GM12878 (cell line): ENCODE data around the gene FHIP1A. TPM values are rescaled to one million over a fixed set of nuclear protein-coding genes. Genes with fewer than 3 reads are reported as not detected.

Experiments
- ATAC-seq: fragments of 200-7000 bp; cut with Tn5 transposase; 3 replicates; pipeline ENCODE4 v1.9.1; 2020; ENCODE audit warnings: mild to moderate bottlenecking, moderate library complexity
- BruUV-seq: library from RNA; stranded (reverse); fragments of 400-500 nt; replicated peaks from 2 replicates; lab custom pipeline; 2021; lab: Mats Ljungman, UMichigan
- CTCF ChIA-PET: fragments of 300-600 bp; sonication (Branson Sonifier 250); formaldehyde crosslinking; extraction: SDS; loops from one replicate; lab custom pipeline; 2021; ENCODE audit warnings: inconsistent platforms; lab: Yijun Ruan, JAX
- POLR2A ChIA-PET: fragments of 350-600 bp; formaldehyde crosslinking; extraction: SDS; loops from one replicate; lab custom pipeline; 2021; ENCODE audit warnings: inconsistent platforms; lab: Charles Lee
- RAD21 ChIA-PET: fragments of 300-600 bp; sonication (Branson Sonifier 250); formaldehyde crosslinking; loops from one replicate; lab custom pipeline; 2023; ENCODE audit warnings: antibody characterized with exemption; ENCODE audit not compliant: unreplicated experiment; lab: Charles Lee
- SMC1A ChIA-PET: fragments of 300-600 bp; sonication (Branson Sonifier 250); formaldehyde crosslinking; loops from one replicate; lab custom pipeline; 2023; ENCODE audit not compliant: unreplicated experiment, uncharacterized antibody; lab: Charles Lee
- DNase-seq: peaks from one replicate; pipeline ENCODE4 v3.0.0-alpha.2; 2011; ENCODE audit warnings: low read depth, low spot score
- FAIRE-seq: peaks from 3 replicates; lab custom pipeline; 2011; peaks lifted over from hg19 to GRCh38; lab: Jason Lieb, UNC
- H2AFZ ChIP-seq: 2 replicates; pipeline ENCODE4 v1.6.0; 2011; ENCODE audit warnings: low read depth, low read length, control low read depth; ENCODE audit not compliant: control insufficient read depth
- H3K27ac ChIP-seq: 2 replicates; pipeline ENCODE4 v1.5.1; 2011; ENCODE audit warnings: control low read depth; ENCODE audit not compliant: control insufficient read depth, insufficient read depth
- H3K27me3 ChIP-seq, 2 experiments: replicated peaks in 1 of 2; 2 replicates each; pipeline versions ENCODE4 v1.6.0 to v1.6.1; 2011; ENCODE audit warnings: low read length in 1 of 2; ENCODE audit not compliant: control insufficient read depth in 2 of 2, insufficient read depth in 2 of 2
- H3K36me3 ChIP-seq, 2 experiments: 2 replicates each; pipeline ENCODE4 v1.5.1; 2011; ENCODE audit warnings: low read length in 1 of 2; ENCODE audit not compliant: control insufficient read depth in 2 of 2, insufficient read depth in 2 of 2
- H3K4me1 ChIP-seq: 2 replicates; pipeline ENCODE4 v1.6.1; 2011; ENCODE audit warnings: mild to moderate bottlenecking, low read length, moderate library complexity, mixed read lengths; ENCODE audit not compliant: control insufficient read depth, insufficient read depth
- H3K4me2 ChIP-seq: 2 replicates; pipeline ENCODE4 v1.6.0; 2011; ENCODE audit warnings: control low read depth; ENCODE audit not compliant: control insufficient read depth, insufficient read depth
- H3K4me3 ChIP-seq: fragments of 200-600 bp; sonication (generic); 2 replicates; pipeline ENCODE4 v1.5.1; 2016
- H3K79me2 ChIP-seq: 2 replicates; pipeline ENCODE4 v1.6.0; 2011; ENCODE audit warnings: low read length; ENCODE audit not compliant: control insufficient read depth, insufficient read depth
- H3K9ac ChIP-seq: 2 replicates; pipeline ENCODE4 v1.8.0; 2011; ENCODE audit warnings: low read length, control low read depth, mixed read lengths; ENCODE audit not compliant: control insufficient read depth, insufficient read depth
- H3K9me3 ChIP-seq: replicated peaks from 3 replicates; pipeline ENCODE4 v1.5.1; 2011; ENCODE audit warnings: mild to moderate bottlenecking, low read length; ENCODE audit not compliant: control insufficient read depth, insufficient read depth
- H4K20me1 ChIP-seq: 2 replicates; pipeline ENCODE4 v1.6.0; 2011; ENCODE audit not compliant: control insufficient read depth, insufficient read depth
- BMI1 ChIP-seq: fragments of 450-650 bp; IDR thresholded peaks from 2 replicates; pipeline ENCODE4 v1.6.1; 2016; ENCODE audit warnings: mild to moderate bottlenecking, moderate library complexity, borderline replicate concordance
- EED ChIP-seq: sonication (generic); IDR thresholded peaks from 2 replicates; pipeline ENCODE4 v1.6.1; 2016; ENCODE audit warnings: antibody characterized with exemption, low read depth
- GABPA ChIP-seq: IDR thresholded peaks from 2 replicates; pipeline ENCODE4 v1.6.1; 2014; ENCODE audit warnings: antibody characterized with exemption, low read depth, mild to moderate bottlenecking, inconsistent platforms
- HDAC2 ChIP-seq: fragments of 200-600 bp; sonication (generic); IDR thresholded peaks from 2 replicates; pipeline ENCODE4 v1.6.1; 2017
- IKZF1 ChIP-seq: fragments of 450-650 bp; conservative IDR thresholded peaks from 2 replicates; pipeline ENCODE4 v1.6.1; 2017; ENCODE audit warnings: antibody characterized with exemption, mild to moderate bottlenecking
- MTA3 ChIP-seq: IDR thresholded peaks from 2 replicates; pipeline ENCODE4 v1.6.1; 2012; ENCODE audit warnings: low read length, inconsistent platforms, borderline replicate concordance
- RELA ChIP-seq: fragments of 450-650 bp; IDR thresholded peaks from 2 replicates; pipeline ENCODE4 v1.8.0; 2014; ENCODE audit warnings: borderline replicate concordance; ENCODE audit not compliant: partially characterized antibody
- SIN3A ChIP-seq: IDR thresholded peaks from 2 replicates; pipeline ENCODE4 v1.6.1; 2012; ENCODE audit warnings: low read depth, low read length, improper control_type of control experiment
- SMAD5 ChIP-seq: IDR thresholded peaks from 2 replicates; pipeline ENCODE4 v1.6.1; 2016; ENCODE audit warnings: antibody characterized with exemption, low read depth
- SMARCA5 ChIP-seq: fragments of 450-650 bp; IDR thresholded peaks from 2 replicates; pipeline ENCODE4 v1.6.1; 2017; ENCODE audit warnings: mild to moderate bottlenecking
- STAT1 ChIP-seq: fragments of 450-650 bp; conservative IDR thresholded peaks from 2 replicates; pipeline ENCODE4 v1.6.1; 2014; ENCODE audit warnings: antibody characterized with exemption, mild to moderate bottlenecking
- SUZ12 ChIP-seq: fragments of 200-600 bp; sonication (generic); IDR thresholded peaks from one replicate; pipeline ENCODE4 v1.6.1; 2018; ENCODE audit warnings: antibody characterized with exemption, mild to moderate bottlenecking; ENCODE audit not compliant: unreplicated experiment
- TCF3 ChIP-seq: IDR thresholded peaks from 2 replicates; pipeline ENCODE4 v1.6.1; 2012; ENCODE audit warnings: low read depth, mild to moderate bottlenecking, low read length, borderline replicate concordance; ENCODE audit not compliant: insufficient read depth
- ZNF622 ChIP-seq: fragments of 450-650 bp; IDR thresholded peaks from 2 replicates; pipeline ENCODE4 v1.6.1; 2017; ENCODE audit warnings: mild to moderate bottlenecking, inconsistent platforms
- WGBS: methylation state at CpG from one replicate; pipeline ENCODE4 v1.1.6; 2016; ENCODE audit warnings: low lambda C conversion rate; ENCODE audit not compliant: insufficient replicate concordance, insufficient coverage; ENCODE audit errors: missing lambda C conversion rate; 5-methylcytosine and 5-hydroxymethylcytosine counted together
- in situ Hi-C: fragments of 300-500 bp; cut with MboI; formaldehyde crosslinking; loops from 9 replicates; pipeline ENCODE4 v1.14.3; 2018; ENCODE audit warnings: mixed read lengths
- intact Hi-C: fragments of 100-400 bp; cut with micrococcal nuclease; formaldehyde crosslinking; loops from one replicate; pipeline ENCODE4 v1.14.2; 2022; ENCODE audit not compliant: unreplicated experiment
- polyA plus RNA-seq, 11 experiments: library from polyadenylated mRNA; depleted of rRNA in 4 of 11; unstranded in 6 of 11; stranded (reverse) in 5 of 11; fragments of >200 nt; fragmentation: Nextera tagmentation in 4 of 11; fragmentation: Illumina TruSeq in 1 of 11; extraction: Ambion mirVana in 4 of 11; extraction: Trizol in 1 of 11; gene quantifications; 1 replicate in 1 of 11; 2 replicates in 10 of 11; pipeline versions ENCODE4 v1.2.1 to v1.2.3, GENCODE V29; 2011 to 2016; ENCODE audit warnings: inconsistent platforms in 2 of 11, missing spikeins in 2 of 11, low read depth in 1 of 11
- total RNA-seq, 4 experiments: library from RNA; depleted of rRNA in 3 of 4; stranded (reverse); fragments of >200 nt in 3 of 4; fragmentation: Illumina TruSeq in 1 of 4; extraction: Trizol in 1 of 4; gene quantifications; 2 replicates each; pipeline versions ENCODE4 v1.2.1 to v1.2.3, GENCODE V29; 2013 to 2021
- TF ChIP-seq, protein P1 (sequence below): IDR thresholded peaks from 2 replicates; pipeline ENCODE4 v1.6.1; 2011; ENCODE audit warnings: mild to moderate bottlenecking, low read depth, low read length, moderate library complexity; ENCODE audit not compliant: insufficient replicate concordance
- TF ChIP-seq, protein P2 (sequence below): IDR thresholded peaks from 2 replicates; pipeline ENCODE4 v1.6.1; 2011; ENCODE audit warnings: borderline replicate concordance, low read depth, mild to moderate bottlenecking, moderate library complexity, low read length; ENCODE audit not compliant: insufficient read depth, poor library complexity, severe bottlenecking
- TF ChIP-seq, protein P3 (sequence below), 3 experiments: IDR thresholded peaks in 2 of 3; conservative IDR thresholded peaks in 1 of 3; 2 replicates each; pipeline ENCODE4 v1.5.1; 2011; ENCODE audit warnings: low read depth in 3 of 3, low read length in 3 of 3, mild to moderate bottlenecking in 3 of 3, control low read depth in 2 of 3, moderate library complexity in 2 of 3, inconsistent platforms in 1 of 3, mixed read lengths in 1 of 3; ENCODE audit not compliant: control insufficient read depth in 2 of 3, insufficient read depth in 1 of 3; ENCODE audit errors: extremely low read depth in 1 of 3
- TF ChIP-seq, protein P4 (sequence below): fragments of 450-650 bp; IDR thresholded peaks from 2 replicates; pipeline ENCODE4 v1.6.1; 2014; ENCODE audit warnings: mild to moderate bottlenecking

The FHIP1A gene
- total and polyA plus RNA-seq, 10 of the 15 experiments (the other 5 are each of a cell fraction or from before 2014, with no cell fraction given) = 0.02 to 5.5 (median 0.13) TPM; not detected in 1

DNA sequence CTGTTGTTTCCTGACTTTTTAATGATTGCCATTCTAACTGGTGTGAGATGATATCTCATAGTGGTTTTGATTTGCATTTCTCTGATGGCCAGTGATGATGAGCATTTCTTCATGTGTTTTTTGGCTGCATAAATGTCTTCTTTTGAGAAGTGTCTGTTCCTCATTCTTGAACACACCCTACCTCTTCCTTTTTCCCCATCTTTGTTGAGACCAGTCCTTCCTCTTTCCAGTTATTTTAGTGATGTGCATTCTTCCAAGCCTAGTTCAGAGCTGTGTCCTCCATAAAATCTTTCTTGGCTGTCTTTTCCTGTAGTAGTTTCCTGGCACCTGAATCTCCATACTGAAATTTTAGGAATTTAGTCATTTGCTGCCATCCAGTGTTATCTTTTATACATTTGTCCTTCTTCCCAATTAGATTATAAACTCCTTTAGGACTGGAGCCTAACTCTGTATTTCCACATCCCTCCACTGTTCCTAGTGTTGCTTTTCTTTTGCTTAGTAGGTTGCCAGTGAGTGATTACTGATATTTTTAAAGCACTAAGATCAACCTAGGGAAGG is 11.4 kb downstream of the FHIP1A start (continued):
- TF ChIP-seq BMI1 = no peak
- no peak for TF ChIP-seq TCF3
- TF ChIP-seq HDAC2 = no peak
- no peak for TF ChIP-seq SMARCA5

DNA sequence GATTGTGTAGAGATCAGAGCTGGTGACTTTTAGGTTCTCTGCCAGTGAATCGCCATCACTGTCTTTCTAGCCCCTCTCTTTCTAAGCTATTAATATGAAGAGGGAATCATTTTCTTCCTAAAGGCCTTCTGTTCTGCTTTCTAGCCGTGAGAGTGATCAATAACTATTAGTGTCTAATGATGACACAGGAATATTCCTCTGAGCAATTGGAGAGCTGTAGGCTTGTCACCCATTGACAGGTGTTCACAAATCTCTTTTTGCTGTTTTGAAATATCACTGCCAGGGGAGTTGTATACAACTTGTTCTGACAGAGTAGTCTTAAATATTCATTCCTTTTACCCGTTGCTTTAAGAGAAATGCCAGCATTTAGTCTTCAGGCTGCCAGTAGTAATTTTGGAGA is 13.9 kb downstream of the FHIP1A start:
- ChIA-PET SMC1A (interaction anchor here (0.7 to 1.2 kb wide), 4 partner anchors 10 to 16 kb away, joined by 3 read pairs; partner anchors contain the start of gene FHIP1A), POLR2A (interaction anchor here (0.8 to 1.3 kb wide), 2 partner anchors 13 to 16 kb away, joined by 3 read pairs; no protein-coding TSS in a partner anchor), CTCF (interaction anchor here (1.2 kb wide), 1 partner anchor 9 kb away, joined by 3 read pairs; no protein-coding TSS in a partner anchor), RAD21 (interaction anchor here (1.3 kb wide), 1 partner anchor 16 kb away, joined by 6 read pairs; no protein-coding TSS in a partner anchor)
- in situ Hi-C loops (no loop called here), intact Hi-C loops (no loop called here)
- H3K79me2 ChIP-seq = no peaks in the 10 kb centered on the region
- no peaks in the 10 kb centered on the region for H3K4me1 ChIP-seq
- no peaks in the 10 kb centered on the region; a peak in 1 of 4 replicates for H3K27me3 ChIP-seq
- no peaks in the 10 kb centered on the region for H3K36me3 ChIP-seq
- H2AFZ ChIP-seq = no peak overlapping the region
- no TSS peak for BruUV-seq
- ATAC-seq (no peak), DNase-seq (no peak), FAIRE-seq (no peak)
- no peak overlapping the region for H3K9ac ChIP-seq
- no peak overlapping the region for H3K27ac ChIP-seq
- WGBS = 17% methylated on average over 3 of the region's 3 CpGs
- H4K20me1 ChIP-seq = no peaks in the 10 kb centered on the region
- no peak for TF ChIP-seq STAT1
- TF ChIP-seq RELA = no peak
- TF ChIP-seq SIN3A = no peak
- TF ChIP-seq, protein P1, sequence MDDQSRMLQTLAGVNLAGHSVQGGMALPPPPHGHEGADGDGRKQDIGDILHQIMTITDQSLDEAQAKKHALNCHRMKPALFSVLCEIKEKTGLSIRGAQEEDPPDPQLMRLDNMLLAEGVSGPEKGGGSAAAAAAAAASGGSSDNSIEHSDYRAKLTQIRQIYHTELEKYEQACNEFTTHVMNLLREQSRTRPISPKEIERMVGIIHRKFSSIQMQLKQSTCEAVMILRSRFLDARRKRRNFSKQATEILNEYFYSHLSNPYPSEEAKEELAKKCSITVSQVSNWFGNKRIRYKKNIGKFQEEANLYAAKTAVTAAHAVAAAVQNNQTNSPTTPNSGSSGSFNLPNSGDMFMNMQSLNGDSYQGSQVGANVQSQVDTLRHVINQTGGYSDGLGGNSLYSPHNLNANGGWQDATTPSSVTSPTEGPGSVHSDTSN = no peak
- TF ChIP-seq, protein P2, sequence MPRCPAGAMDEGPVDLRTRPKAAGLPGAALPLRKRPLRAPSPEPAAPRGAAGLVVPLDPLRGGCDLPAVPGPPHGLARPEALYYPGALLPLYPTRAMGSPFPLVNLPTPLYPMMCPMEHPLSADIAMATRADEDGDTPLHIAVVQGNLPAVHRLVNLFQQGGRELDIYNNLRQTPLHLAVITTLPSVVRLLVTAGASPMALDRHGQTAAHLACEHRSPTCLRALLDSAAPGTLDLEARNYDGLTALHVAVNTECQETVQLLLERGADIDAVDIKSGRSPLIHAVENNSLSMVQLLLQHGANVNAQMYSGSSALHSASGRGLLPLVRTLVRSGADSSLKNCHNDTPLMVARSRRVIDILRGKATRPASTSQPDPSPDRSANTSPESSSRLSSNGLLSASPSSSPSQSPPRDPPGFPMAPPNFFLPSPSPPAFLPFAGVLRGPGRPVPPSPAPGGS = no peak
- no peak for TF ChIP-seq ZNF622
- TF ChIP-seq IKZF1 = no peak
- TF ChIP-seq MTA3 = no peak
- TF ChIP-seq EED = no peak
- TF ChIP-seq, protein P3, sequence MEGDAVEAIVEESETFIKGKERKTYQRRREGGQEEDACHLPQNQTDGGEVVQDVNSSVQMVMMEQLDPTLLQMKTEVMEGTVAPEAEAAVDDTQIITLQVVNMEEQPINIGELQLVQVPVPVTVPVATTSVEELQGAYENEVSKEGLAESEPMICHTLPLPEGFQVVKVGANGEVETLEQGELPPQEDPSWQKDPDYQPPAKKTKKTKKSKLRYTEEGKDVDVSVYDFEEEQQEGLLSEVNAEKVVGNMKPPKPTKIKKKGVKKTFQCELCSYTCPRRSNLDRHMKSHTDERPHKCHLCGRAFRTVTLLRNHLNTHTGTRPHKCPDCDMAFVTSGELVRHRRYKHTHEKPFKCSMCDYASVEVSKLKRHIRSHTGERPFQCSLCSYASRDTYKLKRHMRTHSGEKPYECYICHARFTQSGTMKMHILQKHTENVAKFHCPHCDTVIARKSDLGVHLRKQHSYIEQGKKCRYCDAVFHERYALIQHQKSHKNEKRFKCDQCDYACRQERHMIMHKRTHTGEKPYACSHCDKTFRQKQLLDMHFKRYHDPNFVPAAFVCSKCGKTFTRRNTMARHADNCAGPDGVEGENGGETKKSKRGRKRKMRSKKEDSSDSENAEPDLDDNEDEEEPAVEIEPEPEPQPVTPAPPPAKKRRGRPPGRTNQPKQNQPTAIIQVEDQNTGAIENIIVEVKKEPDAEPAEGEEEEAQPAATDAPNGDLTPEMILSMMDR (IDR thresholded peaks at IDR 0.05 in 2 of 3, conservative IDR thresholded peaks at IDR 0.05 in 1 of 3; ENCODE audit: control insufficient read depth in 2 of 3, extremely low read depth in 1 of 3, insufficient read depth in 1 of 3, low read depth in 3 of 3, low read length in 3 of 3) = no peak
- no peak for TF ChIP-seq SMAD5
- no peak for TF ChIP-seq GABPA
- no peak for TF ChIP-seq SUZ12
- TF ChIP-seq, protein P4, sequence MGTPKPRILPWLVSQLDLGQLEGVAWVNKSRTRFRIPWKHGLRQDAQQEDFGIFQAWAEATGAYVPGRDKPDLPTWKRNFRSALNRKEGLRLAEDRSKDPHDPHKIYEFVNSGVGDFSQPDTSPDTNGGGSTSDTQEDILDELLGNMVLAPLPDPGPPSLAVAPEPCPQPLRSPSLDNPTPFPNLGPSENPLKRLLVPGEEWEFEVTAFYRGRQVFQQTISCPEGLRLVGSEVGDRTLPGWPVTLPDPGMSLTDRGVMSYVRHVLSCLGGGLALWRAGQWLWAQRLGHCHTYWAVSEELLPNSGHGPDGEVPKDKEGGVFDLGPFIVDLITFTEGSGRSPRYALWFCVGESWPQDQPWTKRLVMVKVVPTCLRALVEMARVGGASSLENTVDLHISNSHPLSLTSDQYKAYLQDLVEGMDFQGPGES = no peak
- no peak overlapping the region for H3K4me2 ChIP-seq
- no peaks in the 10 kb centered on the region for H3K9me3 ChIP-seq
- H3K4me3 ChIP-seq = no peak overlapping the region
